KBM-7 (cell line): ENCODE data around the gene VAPA.

Experiments
- DNase-seq: peaks from one replicate; pipeline ENCODE4 v3.0.0-alpha.2; 2015
- in situ Hi-C: fragments of 300-500 bp; cut with MboI; formaldehyde crosslinking; loops from 2 replicates; pipeline ENCODE4 v1.14.3; 2020; ENCODE audit warnings: low sequenced_read_pairs, low pct_unique_long_range_greater_than_20kb, mixed read lengths

The VAPA gene

GRCh38 chr18:9913526-9914333, at the start of gene VAPA:
Gene VAPA (plus strand): TSS chr18:9914016. CDS start chr18:9914257, 241 bp downstream.
- in situ Hi-C loops = no loop called here
- DNase-seq = peak; percentile 97

GRCh38 chr18:9865764-9866490, 47.9 kb upstream of the VAPA start:
- in situ Hi-C loops = no loop called here
- DNase-seq = no peak

GRCh38 chr18:9866627-9867026, 47.2 kb upstream of the VAPA start:
- in situ Hi-C loops = no loop called here
- no peak for DNase-seq

- DNase-seq = no peak
- in situ Hi-C loops = no loop called here
Observed at GRCh38 chr18:9867071-9867594, 46.7 kb upstream of the VAPA start.

GRCh38 chr18:9868857-9869714, 44.7 kb upstream of the VAPA start:
- in situ Hi-C loops = no loop called here
- DNase-seq = no peak

- peak; percentile 61 for DNase-seq
- in situ Hi-C loops = no loop called here
Observed at GRCh38 chr18:9869715-9870430, 43.9 kb upstream of the VAPA start.

- in situ Hi-C loops = no loop called here
Observed at GRCh38 chr18:9870431-9871008, 43.3 kb upstream of the VAPA start.

GRCh38 chr18:9871244-9871746, 42.5 kb upstream of the VAPA start:
- no peak for DNase-seq
- in situ Hi-C loops = no loop called here

More at GRCh38 chr18:9870431-9871008, 43.3 kb upstream of the VAPA start:
- DNase-seq = no peak

- no peak for DNase-seq
- in situ Hi-C loops = no loop called here
Observed at GRCh38 chr18:9872823-9873222, 41.0 kb upstream of the VAPA start.

- no peak for DNase-seq
Observed at GRCh38 chr18:9874728-9875127, 39.1 kb upstream of the VAPA start.

GRCh38 chr18:9876212-9876866, 37.5 kb upstream of the VAPA start:
- DNase-seq = no peak
- in situ Hi-C loops = no loop called here

More at GRCh38 chr18:9874728-9875127, 39.1 kb upstream of the VAPA start:
- in situ Hi-C loops = no loop called here

GRCh38 chr18:9876867-9877654, 36.8 kb upstream of the VAPA start:
- DNase-seq = peak; percentile 26
- in situ Hi-C loops = no loop called here

GRCh38 chr18:9877655-9878014, 36.2 kb upstream of the VAPA start:
- in situ Hi-C loops = no loop called here

GRCh38 chr18:9878095-9878494, 35.7 kb upstream of the VAPA start:
- in situ Hi-C loops = no loop called here
- DNase-seq = no peak

More at GRCh38 chr18:9877655-9878014, 36.2 kb upstream of the VAPA start:
- DNase-seq = no peak

GRCh38 chr18:9878783-9879242, 35.0 kb upstream of the VAPA start:
- DNase-seq = no peak
- in situ Hi-C loops = no loop called here

GRCh38 chr18:9884090-9884489, 29.7 kb upstream of the VAPA start:
- in situ Hi-C loops = no loop called here
- no peak for DNase-seq
